H54 (cell line): ENCODE data around the gene DNAJC10.

Experiments used
- DNase-seq: peaks from one replicate; pipeline ENCODE4 v3.0.0; 2011; ENCODE audit warnings: low spot score, mixed read lengths; ENCODE audit not compliant: insufficient read length
- FAIRE-seq: peaks from 3 replicates; lab custom pipeline; 2011; peaks lifted over from hg19 to GRCh38; lab: Jason Lieb, UNC
- POLR2A ChIP-seq: IDR thresholded peaks from 2 replicates; pipeline ENCODE4 v1.6.1; 2011; ENCODE audit warnings: low read depth, mild to moderate bottlenecking, low read length

Gene DNAJC10

GRCh38 chr2:182824056-182824766 lies 108.2 kb downstream of the DNAJC10 start:
- no peak for TF ChIP-seq POLR2A
- DNase-seq = no peak
- FAIRE-seq = no peak

GRCh38 chr2:182824767-182825158 lies 108.7 kb downstream of the DNAJC10 start:
- FAIRE-seq = no peak
- no peak for TF ChIP-seq POLR2A
- DNase-seq = no peak

- TF ChIP-seq POLR2A = no peak
- DNase-seq (no peak), FAIRE-seq (no peak)
Measured at GRCh38 chr2:182826064-182826463, 110.0 kb downstream of the DNAJC10 start.

GRCh38 chr2:182826496-182826895 lies 110.4 kb downstream of the DNAJC10 start:
- FAIRE-seq = no peak
- TF ChIP-seq POLR2A = no peak
- DNase-seq = no peak

GRCh38 chr2:182827182-182827879 lies 111.3 kb downstream of the DNAJC10 start:
- FAIRE-seq = no peak
- TF ChIP-seq POLR2A = no peak
- no peak for DNase-seq

- no peak for TF ChIP-seq POLR2A
- FAIRE-seq (no peak), DNase-seq (no peak)
Measured at GRCh38 chr2:182831101-182831500, 115.0 kb downstream of the DNAJC10 start.

- DNase-seq (no peak), FAIRE-seq (no peak)
- no peak for TF ChIP-seq POLR2A
Measured at GRCh38 chr2:182831921-182832320, 115.9 kb downstream of the DNAJC10 start.

GRCh38 chr2:182833084-182833854 lies 117.2 kb downstream of the DNAJC10 start:
- FAIRE-seq (no peak), DNase-seq (no peak)
- TF ChIP-seq POLR2A = no peak

GRCh38 chr2:182834293-182834692 lies 118.2 kb downstream of the DNAJC10 start:
- FAIRE-seq (no peak), DNase-seq (no peak)
- TF ChIP-seq POLR2A = no peak

- no peak for FAIRE-seq
- DNase-seq = no peak
- TF ChIP-seq POLR2A = no peak
Measured at GRCh38 chr2:182836451-182836850, 120.4 kb downstream of the DNAJC10 start.
